Myometrial cell (primary cell): Measurements from ENCODE around the gene HAUS6. TPM values are rescaled to one million over a fixed set of nuclear protein-coding genes. Genes with fewer than 3 reads are reported as not detected.

ENCODE experiments used
- total RNA-seq: library from RNA; depleted of rRNA; stranded (reverse); fragments of >200 nt; gene quantifications from 2 replicates; pipeline ENCODE4 v1.2.3, GENCODE V29; 2015

Gene HAUS6, protein sequence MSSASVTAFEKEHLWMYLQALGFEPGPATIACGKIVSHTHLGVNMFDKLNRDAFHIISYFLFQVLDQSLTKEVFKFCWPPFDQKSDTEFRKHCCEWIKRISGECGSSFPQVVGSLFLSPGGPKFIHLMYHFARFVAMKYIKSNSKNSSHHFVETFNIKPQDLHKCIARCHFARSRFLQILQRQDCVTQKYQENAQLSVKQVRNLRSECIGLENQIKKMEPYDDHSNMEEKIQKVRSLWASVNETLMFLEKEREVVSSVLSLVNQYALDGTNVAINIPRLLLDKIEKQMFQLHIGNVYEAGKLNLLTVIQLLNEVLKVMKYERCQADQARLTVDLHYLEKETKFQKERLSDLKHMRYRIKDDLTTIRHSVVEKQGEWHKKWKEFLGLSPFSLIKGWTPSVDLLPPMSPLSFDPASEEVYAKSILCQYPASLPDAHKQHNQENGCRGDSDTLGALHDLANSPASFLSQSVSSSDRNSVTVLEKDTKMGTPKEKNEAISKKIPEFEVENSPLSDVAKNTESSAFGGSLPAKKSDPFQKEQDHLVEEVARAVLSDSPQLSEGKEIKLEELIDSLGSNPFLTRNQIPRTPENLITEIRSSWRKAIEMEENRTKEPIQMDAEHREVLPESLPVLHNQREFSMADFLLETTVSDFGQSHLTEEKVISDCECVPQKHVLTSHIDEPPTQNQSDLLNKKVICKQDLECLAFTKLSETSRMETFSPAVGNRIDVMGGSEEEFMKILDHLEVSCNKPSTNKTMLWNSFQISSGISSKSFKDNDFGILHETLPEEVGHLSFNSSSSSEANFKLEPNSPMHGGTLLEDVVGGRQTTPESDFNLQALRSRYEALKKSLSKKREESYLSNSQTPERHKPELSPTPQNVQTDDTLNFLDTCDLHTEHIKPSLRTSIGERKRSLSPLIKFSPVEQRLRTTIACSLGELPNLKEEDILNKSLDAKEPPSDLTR
- 10.4 and 11.5 TPM in 2 replicates for total RNA-seq

GRCh38 chr9:19102631-19103345 lies at the start of gene HAUS6:
Gene HAUS6 (minus strand): TSS chr9:19102904. CDS start chr9:19102651, 253 bp downstream.

DNA sequence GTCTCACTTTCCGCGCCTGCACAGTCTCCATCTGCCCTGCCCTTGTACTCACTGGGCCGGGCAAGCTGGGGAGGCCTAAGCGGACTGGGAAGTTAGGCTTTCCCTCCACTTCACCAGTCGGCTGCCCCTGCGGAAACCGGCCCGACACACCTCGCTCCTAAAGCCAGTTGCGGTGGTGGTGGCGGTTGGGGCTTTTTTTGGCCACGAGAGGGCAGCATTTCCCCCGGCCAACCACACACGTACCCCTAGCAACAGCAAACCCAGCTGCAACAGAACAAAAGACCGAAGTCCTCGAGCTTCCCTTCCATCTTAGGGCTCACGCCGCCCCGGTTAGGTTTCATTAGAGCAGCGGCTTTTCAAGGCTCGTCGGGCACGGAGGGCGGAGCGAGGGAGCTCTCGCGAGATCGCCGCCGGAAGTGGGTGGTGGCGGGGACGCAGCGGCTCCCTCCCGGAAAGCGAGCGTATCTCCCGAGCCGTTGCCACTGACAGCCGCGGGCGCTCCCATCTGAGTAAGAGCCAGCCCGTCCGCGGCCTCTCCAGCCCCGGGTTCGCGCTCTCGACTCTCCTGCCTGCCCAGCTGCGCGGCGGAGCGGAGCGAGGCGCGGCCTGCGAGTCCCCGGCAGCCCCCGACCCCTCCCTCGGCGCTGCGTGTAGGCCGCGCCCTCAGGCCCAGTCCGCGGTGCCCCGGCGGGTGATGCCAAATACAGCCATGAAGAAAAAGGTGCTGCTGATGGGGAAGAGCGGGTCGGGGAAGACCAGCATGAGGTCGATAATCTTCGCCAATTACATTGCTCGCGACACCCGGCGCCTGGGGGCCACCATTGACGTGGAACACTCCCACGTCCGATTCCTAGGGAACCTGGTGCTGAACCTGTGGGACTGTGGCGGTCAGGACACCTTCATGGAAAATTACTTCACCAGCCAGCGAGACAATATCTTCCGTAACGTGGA lies 53.5 kb downstream of the HAUS6 start, which contains the start of gene RRAGA:
RRAGA (plus strand) TSS at position 462 of the 951 bp plus-strand sequence; CDS start at position 695, 233 bp downstream.

GRCh38 chr9:19033015-19033414 lies 69.7 kb downstream of the HAUS6 start, which contains the start of gene SAXO1:
Gene SAXO1 (minus strand): TSS chr9:19033209. CDS start chr9:19032908, 301 bp downstream.

Other genes with a start within 250 kb of the HAUS6 start
- not detected in 2 replicates for gene SAXO1, start 69.7 kb downstream of the HAUS6 start, total RNA-seq
- gene RRAGA, start 53.5 kb downstream of the HAUS6 start, total RNA-seq: 72.1 and 77.1 TPM in 2 replicates
- 95.1 and 98.2 TPM in 2 replicates for gene PLIN2, start 24.6 kb upstream of the HAUS6 start, total RNA-seq
- 22.5 and 40.2 TPM in 2 replicates for gene DENND4C, start 127.8 kb upstream of the HAUS6 start, total RNA-seq